ENCODE data around the gene CAMTA1.
"Not testable (repeated sequence)": the region's sequence is repeated elsewhere in the genome, so short reads cannot be mapped to it uniquely, and the experiment has no call there.

Gene CAMTA1

GRCh38 chr1:7786795-7787194, 1001.5 kb downstream of the CAMTA1 start:
- DNase-seq: peak; percentile 66

- no peak for DNase-seq
Measured at GRCh38 chr1:7789828-7790227, 1004.6 kb downstream of the CAMTA1 start.

- not testable (repeated sequence) for DNase-seq
Measured at GRCh38 chr1:7791027-7791426, 1005.8 kb downstream of the CAMTA1 start.

- no peak for DNase-seq
Measured at GRCh38 chr1:7795406-7795805, 1010.2 kb downstream of the CAMTA1 start.

- no peak for DNase-seq
Measured at GRCh38 chr1:7805460-7805859, 1020.2 kb downstream of the CAMTA1 start.

GRCh38 chr1:7808253-7808844, 1023.1 kb downstream of the CAMTA1 start:
- peak; percentile 53 for DNase-seq

- no peak for DNase-seq
Measured at GRCh38 chr1:7809742-7810141, 1024.5 kb downstream of the CAMTA1 start.

- peak; percentile 67 for DNase-seq
Measured at GRCh38 chr1:7810395-7810794, 1025.1 kb downstream of the CAMTA1 start.

GRCh38 chr1:7811476-7811875, 1026.2 kb downstream of the CAMTA1 start:
- DNase-seq: peak; percentile 44

GRCh38 chr1:7813677-7814373, 1028.6 kb downstream of the CAMTA1 start:
- no peak for DNase-seq

Measured in MV-4-11 (cell line).